ENCODE data around the gene SHISAL2A.
"Not testable (repeated sequence)": the region's sequence is repeated elsewhere in the genome, so short reads cannot be mapped to it uniquely, and the experiment has no call there.

Gene SHISAL2A

DNA sequence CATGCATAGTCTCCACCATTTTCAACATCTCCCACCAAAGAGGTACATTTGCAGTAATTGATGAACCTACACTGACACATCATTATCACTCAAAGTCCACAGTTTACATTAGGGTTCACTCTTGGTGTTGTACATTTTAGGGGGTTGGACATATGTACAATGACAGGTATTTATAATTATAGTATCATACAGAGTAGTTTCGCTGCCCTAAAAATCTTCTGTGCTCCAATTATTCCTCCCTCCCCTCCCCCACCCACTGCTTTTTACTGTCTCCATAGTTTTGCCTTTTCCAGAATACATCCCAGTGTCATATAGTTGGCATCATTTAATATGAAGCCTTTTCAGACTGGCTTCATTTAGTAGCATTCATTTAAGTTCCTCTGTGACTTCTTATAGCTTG lies 51.6 kb downstream of the SHISAL2A start:
- no peak for DNase-seq

- DNase-seq, result peak; percentile 67
Observed at GRCh38 chr1:52686261-52686751, 53.3 kb downstream of the SHISAL2A start.

DNA sequence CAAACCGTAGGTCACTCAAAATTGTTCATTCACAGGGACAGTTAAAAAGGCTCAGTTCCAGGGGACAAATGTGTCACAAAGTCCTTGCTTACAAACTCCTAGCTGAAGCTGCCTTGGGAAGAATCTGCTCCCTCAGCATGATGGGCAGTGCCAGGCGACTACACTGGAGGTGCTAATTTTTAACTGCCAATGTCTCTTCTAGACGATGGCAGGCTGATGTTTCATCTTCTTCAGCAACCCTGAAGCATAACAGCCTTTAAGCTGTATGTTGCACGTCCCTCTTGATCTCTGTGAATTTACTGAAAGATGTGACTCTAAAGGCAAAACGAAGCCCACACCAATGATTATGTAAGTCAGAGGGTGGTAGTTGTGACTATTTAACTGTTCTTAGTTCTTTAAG lies 53.9 kb downstream of the SHISAL2A start:
- no peak for DNase-seq

DNA sequence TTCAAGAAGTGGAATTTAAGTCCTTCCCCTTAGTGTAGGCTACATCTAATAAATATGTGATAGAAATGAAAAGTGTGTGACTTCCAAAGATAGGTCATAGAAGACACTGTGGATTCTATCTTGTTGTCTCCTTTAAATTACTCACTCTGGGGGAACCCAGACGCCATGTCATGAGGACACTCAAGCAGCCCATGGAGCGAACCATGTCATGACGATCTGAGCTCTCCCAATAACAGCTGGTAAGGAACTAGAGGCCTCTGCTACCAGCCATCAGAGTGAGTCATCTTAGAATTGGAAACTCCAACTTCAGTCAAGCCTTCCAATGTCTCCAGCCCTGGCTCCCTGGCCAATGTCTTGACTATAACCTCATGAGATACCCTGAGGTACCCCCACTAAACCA lies 58.9 kb downstream of the SHISAL2A start:
- no peak for DNase-seq

GRCh38 chr1:52692697-52693096 lies 59.7 kb downstream of the SHISAL2A start:
- DNase-seq, result no peak

DNA sequence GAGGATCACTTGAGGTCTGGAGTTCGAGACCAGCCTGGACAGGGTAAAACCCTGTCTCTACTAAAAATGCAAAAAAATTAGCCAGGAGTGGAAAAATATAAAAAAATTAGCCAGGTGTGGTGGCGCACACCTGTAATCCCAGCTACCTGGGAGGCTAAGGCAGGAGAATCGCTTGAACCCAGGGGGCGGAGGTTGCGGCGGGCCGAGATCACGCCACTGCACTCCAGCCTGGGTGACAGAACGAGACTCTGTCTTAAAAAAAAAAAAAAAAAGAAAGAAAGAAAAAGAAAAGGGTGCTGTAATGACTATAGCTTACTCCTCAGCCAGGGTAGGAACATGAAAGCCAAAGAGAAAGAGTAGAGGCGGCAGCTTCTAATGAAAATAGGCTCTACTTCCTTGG lies 60.4 kb downstream of the SHISAL2A start:
- not testable (repeated sequence) for DNase-seq

DNA sequence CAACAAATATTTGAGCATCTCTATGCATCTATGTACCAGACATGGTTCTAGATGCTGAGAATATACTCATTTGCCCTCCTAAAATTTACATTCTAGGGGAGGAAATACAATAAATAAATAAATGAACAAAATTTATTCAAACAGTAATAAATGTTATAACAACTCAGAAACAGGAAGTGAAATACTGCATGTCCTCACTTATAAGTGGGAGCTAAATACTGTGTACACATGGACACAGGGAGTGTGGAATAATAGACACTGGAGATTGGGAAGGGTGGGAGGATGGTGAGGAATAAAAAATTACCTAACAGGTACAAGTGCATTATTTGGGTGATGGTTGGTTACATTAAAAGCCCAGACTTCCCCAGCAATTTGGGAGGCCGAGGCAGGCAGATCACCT lies 60.9 kb downstream of the SHISAL2A start:
- DNase-seq, result no peak

DNA sequence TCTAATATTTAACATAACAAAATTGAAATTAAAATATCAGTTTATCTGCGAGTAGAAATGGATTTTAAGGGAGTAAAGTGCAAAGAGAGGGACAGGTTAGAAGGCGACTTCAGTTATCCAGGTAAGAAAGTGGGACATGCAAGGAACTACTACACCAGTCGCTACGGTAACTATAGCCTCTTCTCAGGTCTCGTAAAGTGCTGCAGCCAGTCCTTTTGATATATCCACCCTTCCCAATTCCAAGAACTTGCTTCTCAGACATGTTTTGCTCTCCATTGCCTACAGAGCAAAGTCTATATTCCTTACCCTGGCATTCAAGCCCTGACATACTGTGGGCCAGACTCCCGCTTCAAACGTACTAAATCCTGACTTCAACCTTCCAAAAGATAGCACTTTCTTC lies 62.7 kb downstream of the SHISAL2A start:
- no peak for DNase-seq

GRCh38 chr1:52697795-52698674 lies 65.1 kb downstream of the SHISAL2A start, which contains the start of gene COA7:
TSS of gene COA7 (minus strand) at chr1:52698347. CDS start at chr1:52698326, 21 bp downstream.
- peak; percentile 84 for DNase-seq

DNA sequence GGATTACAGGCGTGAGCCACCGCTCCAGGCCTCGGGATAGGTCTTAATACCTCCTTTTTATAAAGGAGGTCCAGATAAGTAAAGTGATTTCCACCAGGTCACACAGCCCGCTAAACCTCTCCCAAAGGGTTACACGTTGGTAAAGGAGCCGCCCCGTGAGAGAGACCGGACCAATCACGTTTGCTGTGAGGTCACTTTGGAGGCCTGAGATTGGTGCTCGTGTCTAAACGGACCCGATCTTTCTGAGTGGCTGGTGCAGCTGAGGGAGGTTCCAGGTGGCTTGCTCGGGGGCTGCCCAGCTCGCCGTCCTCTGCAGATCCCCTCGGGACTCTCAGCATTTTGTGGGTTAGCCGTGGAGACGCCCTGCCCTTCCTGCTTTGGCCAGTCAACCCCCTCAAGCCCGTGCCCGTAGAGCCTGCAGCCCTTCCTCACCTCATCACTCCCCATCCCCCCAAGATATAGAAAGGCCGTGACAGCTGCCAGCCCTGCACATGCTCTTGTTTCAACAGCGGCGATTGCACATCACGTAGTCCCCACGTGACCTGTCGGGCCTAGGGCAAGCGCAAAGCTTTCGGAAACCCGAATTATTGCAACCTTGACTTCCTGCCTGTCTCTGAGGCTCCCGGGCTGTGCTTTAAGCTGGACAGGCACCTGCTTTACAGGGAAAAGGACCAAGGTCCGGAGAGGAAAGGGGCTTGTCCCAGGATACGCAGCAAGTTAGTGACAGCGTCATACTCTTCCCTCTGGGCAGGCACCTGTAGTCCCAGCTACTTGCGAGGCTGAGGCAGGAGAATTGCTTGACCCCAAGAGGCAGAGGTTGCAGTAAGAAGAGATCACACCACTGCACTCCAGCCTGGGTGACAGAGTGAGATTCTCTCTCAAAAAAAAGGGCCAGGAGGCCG lies 70.2 kb downstream of the SHISAL2A start:
- peak; percentile 83 for DNase-seq

GRCh38 chr1:52706136-52706670 lies 73.2 kb downstream of the SHISAL2A start:
- no peak for DNase-seq
